ENCODE data around the gene CDC42SE2.

CDC42SE2 gene

GRCh38 chr5:131436081-131436480 lies 172.2 kb downstream of the CDC42SE2 start:
- H3K4me3 ChIP-seq (ENCODE audit: control insufficient read depth, low read depth, low read length), result no peak overlapping the region
- DNase-seq (ENCODE audit: low read depth), result no peak
- TF ChIP-seq CTCF (IDR thresholded peaks at IDR 0.05; ENCODE audit: control insufficient read depth, insufficient read depth, low read depth, low read length, missing control alignments), result no peak

GRCh38 chr5:131441184-131441583 lies 177.3 kb downstream of the CDC42SE2 start:
- no peak for DNase-seq (ENCODE audit: low read depth)
- TF ChIP-seq CTCF (IDR thresholded peaks at IDR 0.05; ENCODE audit: control insufficient read depth, insufficient read depth, low read depth, low read length, missing control alignments), result no peak
- H3K4me3 ChIP-seq (ENCODE audit: control insufficient read depth, low read depth, low read length), result no peak overlapping the region

Data from AG09309 (cell line).